HL-60/S4 (cell line): ENCODE measurements around the gene C14orf132.

ENCODE experiments used
- in situ Hi-C: fragments of 300-500 bp; cut with MboI; formaldehyde crosslinking; loops from 2 replicates; pipeline ENCODE4 v1.14.3; 2022; ENCODE audit warnings: low sequenced_read_pairs

The C14orf132 gene

GRCh38 chr14:96138241-96138640 is 99.1 kb downstream of the C14orf132 start:
- in situ Hi-C loops = no loop called here

- in situ Hi-C loops = no loop called here
These were observed 100.0 kb downstream of the C14orf132 start for GRCh38 chr14:96139169-96139568.

- in situ Hi-C loops = no loop called here
These were observed 100.7 kb downstream of the C14orf132 start for GRCh38 chr14:96139879-96140278.

GRCh38 chr14:96140952-96141351 is 101.8 kb downstream of the C14orf132 start:
- in situ Hi-C loops = no loop called here
